DMS153 treated with DMSO at 0.1 percent for 48 hours (cell line): ENCODE data around the gene ZBTB40.
A peak's percentile ranks its signal among the peaks of the same experiment; 100 is the strongest.

ENCODE experiments used
- DNase-seq: peaks from one replicate; lab custom pipeline; 2025; ENCODE audit not compliant: unreplicated experiment; lab: John Stamatoyannopoulos, UW

The ZBTB40 gene, protein sequence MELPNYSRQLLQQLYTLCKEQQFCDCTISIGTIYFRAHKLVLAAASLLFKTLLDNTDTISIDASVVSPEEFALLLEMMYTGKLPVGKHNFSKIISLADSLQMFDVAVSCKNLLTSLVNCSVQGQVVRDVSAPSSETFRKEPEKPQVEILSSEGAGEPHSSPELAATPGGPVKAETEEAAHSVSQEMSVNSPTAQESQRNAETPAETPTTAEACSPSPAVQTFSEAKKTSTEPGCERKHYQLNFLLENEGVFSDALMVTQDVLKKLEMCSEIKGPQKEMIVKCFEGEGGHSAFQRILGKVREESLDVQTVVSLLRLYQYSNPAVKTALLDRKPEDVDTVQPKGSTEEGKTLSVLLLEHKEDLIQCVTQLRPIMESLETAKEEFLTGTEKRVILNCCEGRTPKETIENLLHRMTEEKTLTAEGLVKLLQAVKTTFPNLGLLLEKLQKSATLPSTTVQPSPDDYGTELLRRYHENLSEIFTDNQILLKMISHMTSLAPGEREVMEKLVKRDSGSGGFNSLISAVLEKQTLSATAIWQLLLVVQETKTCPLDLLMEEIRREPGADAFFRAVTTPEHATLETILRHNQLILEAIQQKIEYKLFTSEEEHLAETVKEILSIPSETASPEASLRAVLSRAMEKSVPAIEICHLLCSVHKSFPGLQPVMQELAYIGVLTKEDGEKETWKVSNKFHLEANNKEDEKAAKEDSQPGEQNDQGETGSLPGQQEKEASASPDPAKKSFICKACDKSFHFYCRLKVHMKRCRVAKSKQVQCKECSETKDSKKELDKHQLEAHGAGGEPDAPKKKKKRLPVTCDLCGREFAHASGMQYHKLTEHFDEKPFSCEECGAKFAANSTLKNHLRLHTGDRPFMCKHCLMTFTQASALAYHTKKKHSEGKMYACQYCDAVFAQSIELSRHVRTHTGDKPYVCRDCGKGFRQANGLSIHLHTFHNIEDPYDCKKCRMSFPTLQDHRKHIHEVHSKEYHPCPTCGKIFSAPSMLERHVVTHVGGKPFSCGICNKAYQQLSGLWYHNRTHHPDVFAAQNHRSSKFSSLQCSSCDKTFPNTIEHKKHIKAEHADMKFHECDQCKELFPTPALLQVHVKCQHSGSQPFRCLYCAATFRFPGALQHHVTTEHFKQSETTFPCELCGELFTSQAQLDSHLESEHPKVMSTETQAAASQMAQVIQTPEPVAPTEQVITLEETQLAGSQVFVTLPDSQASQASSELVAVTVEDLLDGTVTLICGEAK

DNA sequence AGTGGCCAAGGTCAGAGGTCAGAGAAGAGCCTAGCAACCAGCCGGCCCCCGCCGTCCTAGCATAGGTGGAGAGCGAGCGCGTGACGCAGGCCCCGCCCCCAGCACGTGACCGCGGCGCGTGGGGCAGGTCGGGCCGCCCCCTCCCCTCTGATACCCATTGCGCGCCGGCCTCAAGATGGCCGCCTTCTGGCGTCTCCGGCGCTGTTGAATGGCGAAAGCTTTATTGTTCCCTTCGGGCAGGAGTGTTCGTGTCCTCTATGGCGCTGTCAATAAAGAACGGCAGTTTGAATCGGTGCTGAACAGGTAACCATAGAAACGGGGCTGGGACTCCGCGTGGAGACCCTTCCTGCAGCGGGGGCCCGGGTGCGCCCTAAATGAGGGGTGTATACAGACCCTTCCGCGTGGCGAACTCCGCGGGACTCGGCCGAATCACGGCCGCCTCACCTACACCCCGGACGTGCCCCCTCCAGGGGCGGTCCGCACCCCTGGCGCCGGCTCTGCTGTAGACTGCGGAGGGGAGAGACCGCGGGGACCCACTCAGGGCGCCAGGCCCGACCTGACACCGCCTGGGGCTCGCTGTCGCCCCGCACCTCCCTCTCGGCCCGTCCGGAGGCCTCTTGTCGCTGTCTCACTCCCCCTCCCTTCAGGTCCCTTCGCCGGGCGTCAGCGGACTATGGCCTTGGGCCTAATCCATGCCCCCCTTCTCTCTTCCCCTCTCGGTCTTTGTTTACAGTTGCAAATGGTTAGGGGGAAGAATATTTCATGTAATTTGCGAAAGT lies at the start of gene ZBTB40:
Gene ZBTB40 (plus strand): TSS at position 150 of the 779 bp plus-strand sequence. CDS start 38,098 bp downstream, outside the sequence.
- peak; percentile 94 for DNase-seq

DNA sequence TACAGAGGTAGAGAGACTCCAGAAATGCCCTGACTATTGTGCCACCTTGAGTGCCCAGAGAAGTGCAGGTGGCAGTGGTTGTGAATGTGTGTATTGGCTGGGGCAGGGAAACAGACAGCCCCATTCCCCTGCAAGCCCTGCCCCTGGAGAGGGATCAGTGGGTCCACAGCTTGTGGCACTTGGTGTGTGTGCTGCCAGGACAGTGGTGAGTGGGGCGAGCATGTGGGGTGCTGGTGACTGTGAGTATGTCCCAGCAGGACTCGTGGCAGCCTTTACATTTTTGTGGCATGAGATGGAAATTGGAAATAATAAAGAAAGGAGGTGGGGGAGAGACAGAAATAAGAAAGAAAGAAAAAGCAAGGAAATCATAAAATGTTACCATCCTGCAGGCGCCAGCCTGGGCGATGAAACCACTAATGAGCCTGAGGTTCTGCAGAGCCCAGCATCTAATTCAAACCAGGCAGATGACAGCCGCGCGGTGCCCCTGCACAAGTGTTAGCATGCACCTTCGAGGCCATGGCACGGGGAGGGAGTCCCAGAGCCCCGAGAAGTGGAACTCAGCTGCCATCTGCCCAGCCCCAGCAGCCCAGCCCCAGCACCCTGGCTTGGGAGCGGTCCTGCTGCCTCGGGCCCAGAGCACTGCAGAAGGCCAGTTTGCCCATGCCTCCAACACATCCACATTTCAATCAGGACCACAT lies 49.1 kb upstream of the ZBTB40 start:
- no peak for DNase-seq

DNA sequence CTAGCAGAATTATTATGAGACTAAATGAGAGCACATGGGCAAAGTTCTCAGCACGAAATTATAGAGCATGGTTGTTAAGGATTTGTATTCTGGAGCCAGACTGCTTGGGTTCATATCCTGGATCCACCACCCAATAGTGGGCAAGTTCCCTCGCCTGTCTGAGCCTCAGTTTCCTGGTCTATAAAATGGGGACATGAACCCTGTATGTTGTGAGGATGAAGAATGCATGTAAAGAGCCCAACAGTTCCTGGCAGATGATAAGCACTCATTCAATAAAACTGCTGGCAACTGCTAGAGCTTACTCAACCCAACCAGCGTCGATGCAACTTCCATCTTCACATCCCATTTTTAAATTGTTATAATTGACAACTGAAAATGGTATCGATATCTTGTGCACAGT lies 47.2 kb upstream of the ZBTB40 start:
- no peak for DNase-seq

DNA sequence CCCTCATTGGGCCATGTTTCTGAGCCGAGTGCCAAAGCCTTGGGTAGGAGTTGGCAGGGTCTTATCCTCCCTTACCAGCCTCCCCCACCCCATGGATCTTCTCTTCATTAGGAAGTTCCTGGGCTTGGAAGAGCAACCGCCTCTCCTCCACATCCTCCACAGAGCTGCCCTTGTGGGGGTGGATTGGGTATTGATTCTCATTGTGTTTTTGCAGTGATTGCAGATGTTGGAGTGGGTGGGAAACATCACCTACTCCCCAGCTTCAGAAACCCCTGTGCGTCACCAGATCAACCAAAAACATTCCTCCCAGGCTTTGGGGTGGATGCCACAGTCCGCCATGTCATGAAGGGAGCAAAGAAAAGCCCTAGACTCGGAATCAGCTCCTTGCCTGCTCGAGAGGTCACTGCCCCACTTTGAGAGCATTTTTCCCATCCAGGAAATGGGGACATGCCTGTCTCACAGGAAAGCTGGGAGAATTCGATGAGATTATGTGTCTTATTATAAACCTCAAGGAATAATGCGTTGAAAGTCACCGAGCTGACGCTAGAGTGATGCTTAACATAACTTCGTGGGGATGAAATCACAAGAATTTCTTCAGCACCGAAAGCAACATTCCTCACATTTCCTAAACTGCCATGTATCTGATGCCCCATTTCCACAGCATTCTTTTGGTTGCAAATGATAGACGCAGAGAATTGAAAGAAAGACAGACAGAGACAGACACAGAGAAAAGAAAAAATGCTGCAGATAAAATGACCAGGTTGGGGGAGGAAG lies 44.7 kb upstream of the ZBTB40 start:
- DNase-seq: no peak

DNA sequence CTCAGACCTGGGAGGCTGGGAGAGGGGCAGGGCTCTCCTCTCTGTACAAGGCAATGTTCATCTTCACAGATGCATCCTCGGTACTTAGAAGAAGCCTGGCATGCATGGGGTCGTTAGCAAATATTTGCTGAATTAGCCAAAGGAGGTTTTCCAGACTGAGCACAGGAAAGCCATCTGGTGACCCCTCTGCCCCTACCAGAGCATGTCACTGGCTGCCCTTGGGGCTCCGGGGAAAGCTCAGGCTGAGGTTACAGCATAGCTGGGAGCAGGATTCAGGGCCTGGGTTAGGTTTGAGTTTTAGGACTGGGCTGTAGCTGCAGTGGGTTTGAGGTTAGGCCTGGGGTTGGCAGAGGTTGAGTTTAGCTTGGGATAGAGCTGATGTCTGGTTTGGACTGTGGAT lies 43.4 kb upstream of the ZBTB40 start:
- no peak for DNase-seq

DNA sequence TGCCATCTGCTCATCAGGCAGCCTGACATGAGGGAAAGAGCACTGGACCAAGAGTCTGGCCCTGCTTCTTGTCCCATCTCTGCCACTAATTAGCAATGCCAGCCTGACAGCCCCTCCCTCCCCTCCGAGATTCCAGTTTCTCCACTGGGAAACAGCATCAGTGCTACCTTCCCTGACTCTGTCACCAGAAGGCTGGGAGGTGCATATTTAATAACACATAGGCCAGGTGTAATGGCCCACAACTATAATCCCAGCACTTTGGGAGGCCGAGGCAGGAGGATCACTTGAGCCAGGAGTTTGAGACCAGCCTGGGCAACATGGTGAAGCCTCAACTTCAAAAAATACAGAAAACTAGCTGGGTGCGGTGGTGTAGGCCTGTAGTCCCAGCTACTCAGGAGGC lies 41.2 kb upstream of the ZBTB40 start:
- no peak for DNase-seq

DNA sequence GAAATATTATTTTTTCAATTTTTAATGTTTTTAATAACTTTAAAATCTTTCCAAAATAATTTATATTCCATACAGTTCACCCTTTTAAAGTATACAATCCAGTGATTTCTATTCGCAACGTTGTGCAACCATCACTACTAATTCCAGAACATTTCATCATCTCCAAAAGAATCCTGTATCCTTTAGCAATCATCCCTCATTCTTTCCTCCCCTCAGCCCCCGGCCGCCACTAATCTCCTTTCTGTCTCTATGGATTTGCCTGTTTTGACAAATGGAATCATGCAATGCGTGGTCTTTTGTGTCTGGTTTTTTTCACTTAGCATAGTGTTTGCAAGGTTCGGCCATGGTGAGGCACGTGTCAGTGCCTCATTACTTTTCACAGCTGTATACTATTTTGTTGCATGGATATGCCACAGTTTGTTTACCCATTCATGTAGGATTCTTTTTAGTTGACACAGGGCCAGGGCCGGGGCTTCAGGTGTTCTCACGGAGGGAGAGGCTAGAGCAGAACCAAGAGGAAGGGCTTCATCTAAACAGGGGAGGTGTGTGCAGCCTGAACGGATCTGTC lies 40.6 kb upstream of the ZBTB40 start:
- DNase-seq: no peak

DNA sequence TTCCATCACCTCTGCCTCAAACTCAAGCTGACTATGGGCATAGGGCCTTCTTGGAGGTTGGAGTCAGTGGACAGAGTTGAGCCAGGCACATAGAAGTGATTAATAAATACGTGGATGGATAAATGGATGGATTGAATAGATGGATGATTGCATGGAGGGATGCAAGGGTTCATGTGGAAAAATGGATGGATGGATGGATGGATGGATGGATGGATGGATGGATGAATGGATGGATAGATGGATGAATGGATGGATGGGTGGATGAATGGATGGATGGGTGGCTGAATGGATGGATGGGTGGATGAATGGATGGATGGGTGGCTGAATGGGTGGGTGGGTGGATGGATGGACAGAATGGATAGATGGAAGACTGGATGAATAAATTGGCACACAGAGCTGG lies 40.1 kb upstream of the ZBTB40 start:
- DNase-seq: no peak

DNA sequence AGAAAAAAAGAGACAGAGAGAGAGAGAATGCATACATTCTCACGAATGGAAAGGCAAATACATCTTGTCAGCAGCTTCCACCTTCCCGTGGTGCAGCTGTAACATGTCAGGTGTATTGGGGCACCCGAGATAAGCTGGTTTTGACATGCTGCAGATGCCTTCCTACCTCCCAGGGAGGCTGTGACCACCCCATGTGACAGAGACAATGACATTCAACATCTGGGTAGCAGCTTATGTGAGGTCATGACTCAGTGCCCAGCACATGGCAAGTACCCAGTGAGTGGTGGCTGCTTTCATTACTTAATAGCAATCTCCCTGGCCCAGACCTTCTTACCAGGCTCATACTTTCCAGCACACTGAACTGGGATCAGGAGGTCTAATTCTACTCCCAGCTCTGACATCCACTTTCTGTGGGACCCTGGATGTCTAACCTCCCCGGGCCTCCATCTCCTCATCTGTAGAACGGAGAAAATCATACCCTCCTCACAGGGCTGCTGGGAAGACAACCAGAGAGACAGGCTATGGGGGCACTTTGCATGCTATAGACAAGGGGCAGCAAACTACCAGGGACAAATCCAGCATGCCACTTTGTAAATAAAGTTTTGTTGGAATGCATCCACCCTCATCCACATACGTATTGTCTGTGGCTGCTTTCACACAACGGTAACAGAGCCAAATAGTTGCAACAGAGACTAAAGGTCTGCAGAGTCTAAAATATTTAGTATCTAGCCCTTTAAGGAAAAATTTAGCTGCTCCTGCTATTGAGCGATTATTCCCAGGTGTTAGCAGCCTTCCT lies 38.5 kb upstream of the ZBTB40 start:
- no peak for DNase-seq

DNA sequence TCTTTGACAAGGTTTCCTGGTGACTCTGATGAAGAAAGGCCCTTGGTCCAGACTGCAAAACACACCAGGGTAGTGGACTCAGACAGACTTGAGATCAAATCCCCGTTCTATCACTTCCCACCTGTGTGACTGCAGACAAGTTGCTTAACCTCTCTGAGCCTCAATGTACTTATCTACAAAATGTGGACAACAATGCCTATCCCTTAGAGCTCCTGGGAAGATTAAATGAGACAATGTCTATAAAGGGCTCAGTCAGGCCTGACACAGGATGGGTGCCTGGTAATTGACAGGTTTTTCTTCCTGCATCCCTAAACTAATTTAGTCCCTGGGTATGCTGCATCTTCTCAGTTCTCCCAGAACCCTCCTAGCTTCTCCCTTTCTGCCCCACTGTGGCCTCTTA lies 37.9 kb upstream of the ZBTB40 start:
- DNase-seq: no peak

DNA sequence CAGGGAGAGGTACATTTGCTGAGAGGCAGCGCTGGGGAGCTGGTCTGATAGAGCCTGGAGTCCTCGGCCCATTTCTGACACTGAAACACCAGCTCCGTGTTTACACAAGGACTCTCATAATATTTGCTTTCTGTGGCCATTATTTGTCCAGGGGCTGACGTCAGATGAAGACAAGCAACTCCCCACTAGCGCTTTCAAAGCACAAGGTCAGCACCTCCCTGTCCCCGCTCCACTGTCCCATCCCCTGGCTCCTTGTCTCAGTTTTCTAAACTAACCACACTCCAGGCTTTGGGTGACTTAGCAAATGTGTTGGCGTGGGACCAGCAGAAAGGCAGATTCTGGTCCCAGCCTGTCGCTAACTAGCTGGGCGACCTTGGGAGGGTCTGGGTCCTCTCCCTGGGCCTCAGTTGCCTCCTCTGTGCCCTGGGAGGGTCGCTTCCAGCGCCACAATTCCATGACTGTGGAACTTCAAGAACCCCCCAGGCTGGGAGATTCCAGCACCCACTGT lies 37.4 kb upstream of the ZBTB40 start:
- peak; percentile 73 for DNase-seq

DNA sequence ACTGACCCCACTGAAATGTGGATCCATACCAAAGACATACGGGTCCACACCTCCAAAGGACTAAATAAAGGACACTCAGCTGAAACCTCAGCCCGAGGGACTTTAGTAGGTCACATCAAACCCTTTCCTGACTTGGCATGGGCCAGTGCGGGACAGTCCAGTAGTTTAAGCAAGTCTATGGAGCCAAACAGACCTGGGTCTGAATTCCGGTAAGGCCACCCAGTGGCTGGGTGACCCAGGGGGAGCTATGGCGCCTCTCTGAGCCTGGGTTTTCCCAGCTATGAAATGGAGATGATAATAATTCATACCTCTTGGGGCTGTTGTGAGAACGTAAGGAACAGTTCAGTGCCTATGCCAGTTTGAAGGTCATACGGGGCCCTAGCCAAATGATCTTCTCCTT lies 36.2 kb upstream of the ZBTB40 start:
- DNase-seq: no peak

DNA sequence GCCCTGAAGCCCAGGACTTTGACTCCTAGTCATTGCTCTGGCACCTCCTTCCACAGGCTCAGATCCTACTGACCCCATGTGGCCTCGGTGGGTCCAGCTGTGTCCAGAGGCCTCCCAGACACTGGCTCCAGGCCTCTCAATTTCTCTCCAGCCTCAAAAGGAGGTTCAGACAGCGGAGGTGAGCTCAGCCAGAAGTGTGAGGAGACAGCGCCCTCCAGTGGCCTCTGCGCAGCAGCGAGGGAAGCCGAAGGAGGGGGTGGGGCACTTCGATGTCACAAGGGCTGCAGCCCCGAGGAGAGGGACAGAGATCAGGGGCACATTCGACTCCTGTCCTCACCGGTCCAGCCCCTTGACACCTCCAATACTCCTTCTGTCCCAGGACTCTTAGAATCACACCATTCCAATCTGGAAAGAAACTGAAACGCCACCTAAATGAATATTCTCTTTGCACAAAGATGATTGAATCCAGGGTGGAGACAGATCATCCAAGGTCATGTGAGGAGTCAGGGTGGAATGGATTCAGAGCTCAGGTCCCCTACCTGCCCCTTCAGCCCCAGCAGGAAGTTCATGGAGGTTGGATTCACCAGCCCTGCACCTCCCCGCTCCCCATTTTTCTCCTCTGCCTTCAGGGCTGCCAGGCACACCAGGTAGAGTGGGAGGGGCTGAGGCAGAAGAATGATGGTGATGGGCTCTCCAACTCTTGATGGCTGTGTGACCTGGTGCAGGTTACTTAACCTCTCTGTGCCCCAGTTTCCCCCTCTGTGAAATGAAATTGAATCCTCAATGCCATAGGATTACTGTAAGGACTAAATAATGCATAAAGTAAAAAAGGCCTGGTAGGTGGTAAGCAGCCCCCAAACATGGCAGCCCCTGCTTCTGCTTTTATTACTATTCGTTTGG lies 34.8 kb upstream of the ZBTB40 start:
- DNase-seq: peak; percentile 83

DNA sequence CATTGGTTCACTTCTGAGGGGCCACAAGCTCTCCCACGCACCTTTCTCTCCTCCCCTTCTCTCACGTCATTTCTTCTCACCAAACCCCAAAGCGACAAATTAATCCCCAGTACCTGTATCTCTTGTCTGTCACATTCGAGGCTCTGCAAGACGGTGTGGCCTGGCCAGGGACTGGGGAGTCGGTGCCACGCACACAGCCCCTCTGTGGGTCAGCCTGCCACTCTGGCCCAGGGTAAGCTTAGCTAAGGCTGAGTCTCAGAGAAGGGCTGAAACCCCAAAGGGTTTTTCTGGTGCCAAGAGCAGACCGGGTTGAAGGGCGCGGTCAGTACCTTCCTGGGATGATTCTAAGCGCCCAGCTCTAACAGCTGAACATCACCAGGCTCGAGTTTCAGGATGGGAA lies 34.2 kb upstream of the ZBTB40 start:
- DNase-seq: no peak

DNA sequence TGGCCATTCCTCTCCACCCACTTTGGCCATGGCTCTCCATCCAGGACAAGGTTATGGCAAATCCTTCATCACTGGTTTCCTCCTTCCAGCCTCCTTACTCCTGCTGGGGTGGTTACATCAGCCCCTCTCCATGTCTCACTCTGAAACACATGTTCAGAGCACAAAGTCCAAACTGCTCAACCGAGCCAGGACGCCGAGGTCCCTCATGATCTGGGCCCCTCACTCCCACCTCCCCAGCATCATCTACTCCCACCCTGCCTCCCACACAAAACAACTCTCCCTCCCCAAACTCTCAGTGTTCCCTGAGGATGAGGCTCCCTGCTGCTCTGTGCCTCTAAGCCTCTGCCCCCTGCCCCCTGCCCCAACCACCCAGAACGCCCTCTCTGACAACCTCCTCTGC lies 33.3 kb upstream of the ZBTB40 start:
- DNase-seq: no peak

DNA sequence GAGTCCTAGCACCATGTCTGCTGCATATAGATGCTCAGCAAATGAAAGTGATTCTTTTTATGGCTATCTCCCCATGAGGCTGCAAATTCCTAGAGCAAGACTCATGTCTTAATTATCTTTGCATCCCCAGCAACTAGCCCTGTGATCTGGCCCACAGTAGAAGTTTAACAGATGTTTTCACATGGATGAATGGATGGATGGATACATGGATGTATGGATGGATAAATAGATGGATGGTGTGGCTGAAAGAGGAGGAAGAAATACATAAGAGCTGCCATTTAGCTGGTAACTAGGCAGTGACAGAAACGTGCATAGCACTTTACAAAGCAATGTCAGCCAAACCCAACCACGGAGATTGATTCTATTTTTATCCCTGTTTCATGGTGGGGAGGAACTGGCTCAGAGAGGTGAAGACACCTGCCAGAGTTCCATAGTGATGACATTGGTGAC lies 32.7 kb upstream of the ZBTB40 start:
- DNase-seq: peak; percentile 24
